ENCODE measurements around the gene SIRPB2.

The SIRPB2 gene

GRCh38 chr20:1438361-1438760, 52.9 kb downstream of the SIRPB2 start:
- no peak for DNase-seq

GRCh38 chr20:1437235-1437904, 53.9 kb downstream of the SIRPB2 start:
- peak; percentile 24 to 70 for DNase-seq

GRCh38 chr20:1436263-1436662, 55.0 kb downstream of the SIRPB2 start:
- no peak for DNase-seq

GRCh38 chr20:1435337-1435699, 55.9 kb downstream of the SIRPB2 start:
- no peak for DNase-seq

GRCh38 chr20:1434571-1435336, 56.5 kb downstream of the SIRPB2 start:
- peak; percentile 69 to 84 for DNase-seq

- DNase-seq = no peak
These were observed 60.1 kb downstream of the SIRPB2 start for GRCh38 chr20:1431158-1431557.

GRCh38 chr20:1430004-1430451, 61.2 kb downstream of the SIRPB2 start:
- no peak for DNase-seq

- no peak for DNase-seq
These were observed 62.0 kb downstream of the SIRPB2 start for GRCh38 chr20:1429143-1429728.

- DNase-seq = peak; percentile 81 to 93
These were observed 63.7 kb downstream of the SIRPB2 start for GRCh38 chr20:1427457-1428054.

- DNase-seq = peak in 1 of 2 experiments; percentile 58
These were observed 64.9 kb downstream of the SIRPB2 start for GRCh38 chr20:1426231-1426849.

All from NCI-H524 (cell line).